HEK293T (cell line): ENCODE data around the gene HSPBAP1.

Experiments
- ARNT ChIP-seq: fragments of 450-650 bp; IDR thresholded peaks from 2 replicates; pipeline ENCODE4 v1.6.1; 2017; ENCODE audit warnings: mild to moderate bottlenecking
- CTBP1 ChIP-seq: fragments of 450-650 bp; IDR thresholded peaks from 2 replicates; pipeline ENCODE4 v1.6.1; 2016; ENCODE audit warnings: borderline replicate concordance
- ELF4 ChIP-seq: fragments of 450-650 bp; IDR thresholded peaks from 2 replicates; pipeline ENCODE4 v1.6.1; 2017; ENCODE audit warnings: antibody characterized with exemption
- FOXA1 ChIP-seq: fragments of 450-650 bp; IDR thresholded peaks from 2 replicates; pipeline ENCODE4 v1.6.1; 2016; ENCODE audit warnings: mild to moderate bottlenecking
- FOXK2 ChIP-seq: fragments of 450-650 bp; IDR thresholded peaks from 2 replicates; pipeline ENCODE4 v1.6.1; 2016; ENCODE audit warnings: mild to moderate bottlenecking
- FOXM1 ChIP-seq: fragments of 450-650 bp; IDR thresholded peaks from 2 replicates; pipeline ENCODE4 v1.6.1; 2017; ENCODE audit warnings: mild to moderate bottlenecking, borderline replicate concordance
- L3MBTL2 ChIP-seq: fragments of 450-650 bp; conservative IDR thresholded peaks from 2 replicates; pipeline ENCODE4 v1.6.1; 2016; ENCODE audit warnings: mild to moderate bottlenecking
- NFRKB ChIP-seq: fragments of 450-650 bp; IDR thresholded peaks from 2 replicates; pipeline ENCODE4 v1.6.1; 2016; ENCODE audit warnings: mild to moderate bottlenecking, moderate library complexity
- SP1 ChIP-seq: fragments of 450-650 bp; IDR thresholded peaks from 2 replicates; pipeline ENCODE4 v1.6.1; 2017
- SUZ12 ChIP-seq: fragments of 450-650 bp; IDR thresholded peaks from 2 replicates; pipeline ENCODE4 v1.6.1; 2016; ENCODE audit warnings: mild to moderate bottlenecking
- TARDBP ChIP-seq: fragments of 450-650 bp; IDR thresholded peaks from 2 replicates; pipeline ENCODE4 v1.6.1; 2016

GRCh38 chr3:122748347-122748746 is 45.3 kb downstream of the HSPBAP1 start:
- TF ChIP-seq FOXA1 (no peak), FOXK2 (no peak), SP1 (no peak), SUZ12 (no peak), NFRKB (no peak), TARDBP (no peak), ELF4 (no peak), FOXM1 (no peak), CTBP1 (no peak), L3MBTL2 (no peak), ARNT (no peak)
